22Rv1 (cell line): ENCODE measurements around the gene ZNF605.
"Not testable (repeated sequence)": the region's sequence is repeated elsewhere in the genome, so short reads cannot be mapped to it uniquely, and the experiment has no call there.

Experiments used
- CTCF ChIP-seq: fragments of 450-650 bp; IDR thresholded peaks from 2 replicates; pipeline ENCODE4 v1.5.1; 2017; ENCODE audit warnings: mild to moderate bottlenecking
- ZFX ChIP-seq: fragments of 450-650 bp; IDR thresholded peaks from 2 replicates; pipeline ENCODE4 v1.6.1; 2017; ENCODE audit warnings: antibody characterized with exemption, borderline replicate concordance

GRCh38 chr12:132936921-132937320 lies 19.2 kb downstream of the ZNF605 start:
- TF ChIP-seq CTCF, ZFX: not testable (repeated sequence)
